ENCODE results near the gene HDAC6. TPM values are rescaled to one million over a fixed set of nuclear protein-coding genes. Genes with fewer than 3 reads are reported as not detected.

The HDAC6 gene
- total RNA-seq, 2 experiments from 2014 or later = 62.0 to 108 TPM

DNA sequence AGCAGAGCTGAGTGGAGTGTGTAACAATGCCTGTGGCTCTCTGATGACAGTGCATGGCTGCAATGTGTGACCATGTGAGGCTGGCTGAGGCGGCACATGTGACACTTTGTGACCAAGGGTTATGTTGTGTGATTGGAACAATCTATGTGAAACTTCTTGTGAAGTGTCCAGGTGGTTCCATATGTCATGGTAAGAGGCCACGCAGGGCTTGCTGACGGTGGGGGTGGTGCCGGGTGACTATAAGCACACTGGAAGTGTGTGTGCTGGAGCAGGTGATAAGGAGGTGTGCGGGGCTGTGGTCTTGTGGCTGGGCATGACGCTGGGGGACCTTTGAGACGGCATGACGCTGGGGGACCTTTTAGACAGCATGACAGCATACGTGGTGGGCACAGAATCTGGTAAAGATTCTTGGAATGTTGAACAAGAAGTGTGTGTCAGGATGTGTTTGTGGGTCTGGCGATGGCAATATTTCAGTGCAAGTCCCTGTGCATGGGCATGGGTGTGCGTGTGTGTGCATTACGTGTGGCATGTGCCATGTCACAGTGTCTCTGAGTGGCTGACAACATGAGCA is 7.4 kb upstream of the HDAC6 start:
- intact Hi-C loops (cut with micrococcal nuclease; ENCODE audit: unreplicated experiment) = no loop called here
- POLR2A ChIA-PET = no interaction called here
- Histone ChIP-seq H3K36me3 (ENCODE audit: insufficient read depth, low read length) (no peaks in the 10 kb centered on the region), H3K4me1 (ENCODE audit: insufficient read depth, low read length, poor library complexity, severe bottlenecking) (no peaks in the 10 kb centered on the region), H3K9me2 (ENCODE audit: insufficient read depth, low read length) (no peaks in the 10 kb centered on the region), H4K20me1 (ENCODE audit: insufficient read depth, low read length) (no peaks in the 10 kb centered on the region), H3K27ac (ENCODE audit: low read depth, low read length, poor library complexity, severe bottlenecking) (no peak overlapping the region), H3K4me2 (ENCODE audit: low read length) (no peak overlapping the region), H3K4me3 (ENCODE audit: low read depth, low read length, poor library complexity, severe bottlenecking) (no peak overlapping the region), H3K9me3 (ENCODE audit: low read length) (no peaks in the 10 kb centered on the region), H3K79me2 (ENCODE audit: insufficient read depth, low read depth, low read length) (no peaks in the 10 kb centered on the region), H2AFZ (ENCODE audit: low read length) (no peak overlapping the region)
- CTCF ChIA-PET (ENCODE audit: unreplicated experiment) = no interaction called here
- DNase-seq (ENCODE audit: low spot score) = no peak
- BruUV-seq (replicated peaks) = no TSS peak
- TF ChIP-seq CTCF (conservative IDR thresholded peaks at IDR 0.05; ENCODE audit: low read length) (no peak), EZH2phosphoT487 (IDR thresholded peaks at IDR 0.05; ENCODE audit: borderline replicate concordance, low read depth, low read length) (no peak)

- TF ChIP-seq EZH2phosphoT487 (IDR thresholded peaks at IDR 0.05; ENCODE audit: borderline replicate concordance, low read depth, low read length) = no peak
- TF ChIP-seq CTCF (conservative IDR thresholded peaks at IDR 0.05; ENCODE audit: low read length) = no peak
- Histone ChIP-seq H4K20me1 (ENCODE audit: insufficient read depth, low read length) (no peaks in the 10 kb centered on the region), H3K79me2 (ENCODE audit: insufficient read depth, low read depth, low read length) (no peaks in the 10 kb centered on the region), H3K27ac (ENCODE audit: low read depth, low read length, poor library complexity, severe bottlenecking) (no peak overlapping the region), H3K4me1 (ENCODE audit: insufficient read depth, low read length, poor library complexity, severe bottlenecking) (peaks cover 2% of the 10 kb centered on the region), H2AFZ (ENCODE audit: low read length) (no peak overlapping the region), H3K4me2 (ENCODE audit: low read length) (no peak overlapping the region), H3K4me3 (ENCODE audit: low read depth, low read length, poor library complexity, severe bottlenecking) (no peak overlapping the region), H3K9me3 (ENCODE audit: low read length) (no peaks in the 10 kb centered on the region), H3K9me2 (ENCODE audit: insufficient read depth, low read length) (no peaks in the 10 kb centered on the region), H3K36me3 (ENCODE audit: insufficient read depth, low read length) (no peaks in the 10 kb centered on the region)
- BruUV-seq (replicated peaks) = no TSS peak
- POLR2A ChIA-PET = no interaction called here
- intact Hi-C loops (cut with micrococcal nuclease; ENCODE audit: unreplicated experiment) = no loop called here
- CTCF ChIA-PET (ENCODE audit: unreplicated experiment) = no interaction called here
- DNase-seq (ENCODE audit: low spot score) = no peak
Observed at GRCh38 chrX:48794911-48795515, 6.9 kb upstream of the HDAC6 start.

DNA sequence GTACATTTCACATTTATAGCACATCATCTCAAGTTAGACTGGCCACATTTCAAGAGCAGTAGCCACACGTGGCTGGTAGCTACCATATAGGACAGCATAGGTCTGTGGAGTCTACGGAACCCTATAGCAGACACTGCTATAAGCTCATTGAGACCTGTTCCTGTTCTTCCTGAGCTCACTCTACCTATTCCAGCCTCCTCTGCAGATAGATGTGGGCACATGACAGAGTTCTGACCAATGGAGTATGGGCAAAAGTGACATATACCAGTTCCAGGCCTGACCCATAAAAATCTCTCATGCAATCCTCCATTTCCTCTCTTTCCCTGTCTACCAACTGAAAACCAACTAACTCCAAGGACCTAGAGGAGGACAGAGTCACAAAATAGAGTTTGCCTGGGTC is 3.5 kb upstream of the HDAC6 start:
- BruUV-seq (replicated peaks) = no TSS peak
- peaks cover 15% of the 10 kb centered on the region for H3K4me1 ChIP-seq (ENCODE audit: insufficient read depth, low read length, poor library complexity, severe bottlenecking)
- DNase-seq (ENCODE audit: low spot score) = no peak
- H3K9me2 ChIP-seq (ENCODE audit: insufficient read depth, low read length) = no peaks in the 10 kb centered on the region
- H3K36me3 ChIP-seq (ENCODE audit: insufficient read depth, low read length) = peaks cover 3% of the 10 kb centered on the region
- H3K9me3 ChIP-seq (ENCODE audit: low read length) = no peaks in the 10 kb centered on the region
- peaks cover 6% of the 10 kb centered on the region; the same call in 1 of the 2 replicates for H3K79me2 ChIP-seq (ENCODE audit: insufficient read depth, low read depth, low read length)
- no peak overlapping the region for H3K4me3 ChIP-seq (ENCODE audit: low read depth, low read length, poor library complexity, severe bottlenecking)
- intact Hi-C loops (cut with micrococcal nuclease; ENCODE audit: unreplicated experiment) = no loop called here
- no peak overlapping the region for H3K27ac ChIP-seq (ENCODE audit: low read depth, low read length, poor library complexity, severe bottlenecking)
- TF ChIP-seq EZH2phosphoT487 (IDR thresholded peaks at IDR 0.05; ENCODE audit: borderline replicate concordance, low read depth, low read length) (no peak), CTCF (conservative IDR thresholded peaks at IDR 0.05; ENCODE audit: low read length) (no peak)
- POLR2A ChIA-PET = interaction anchor here (0.7 kb wide), 1 partner anchor 84 kb away, joined by 4 read pairs; no protein-coding TSS in a partner anchor
- H2AFZ ChIP-seq (ENCODE audit: low read length) = no peak overlapping the region
- no peaks in the 10 kb centered on the region for H4K20me1 ChIP-seq (ENCODE audit: insufficient read depth, low read length)
- CTCF ChIA-PET (ENCODE audit: unreplicated experiment) = interaction anchor here (0.5 kb wide), 1 partner anchor 122 kb away, joined by 4 read pairs; no protein-coding TSS in a partner anchor
- H3K4me2 ChIP-seq (ENCODE audit: low read length) = no peak overlapping the region

All from OCI-LY7 (cell line).